Stimulated activated CD8-positive, alpha-beta memory T cell treated with anti-CD3 and anti-CD28 coated beads, Interleukin-12 subunit alpha, Interleukin-12 subunit beta, amount 100 ng/mL, for 24 hours (primary cell): ENCODE measurements around the gene CAMK2G.
"Not testable (repeated sequence)": the region's sequence is repeated elsewhere in the genome, so short reads cannot be mapped to it uniquely, and the experiment has no call there.

ENCODE experiments used
- DNase-seq: peaks from one replicate; pipeline ENCODE4 v3.0.0-alpha.2; 2020; ENCODE audit errors: extremely low read depth

Gene CAMK2G

GRCh38 chr10:73902351-73902750 is 28.0 kb upstream of the CAMK2G start:
- no peak for DNase-seq

- DNase-seq = no peak
These were observed 26.9 kb upstream of the CAMK2G start for GRCh38 chr10:73901261-73901660.

- no peak for DNase-seq
These were observed 25.7 kb upstream of the CAMK2G start for GRCh38 chr10:73900064-73900463.

GRCh38 chr10:73899423-73899822 is 25.1 kb upstream of the CAMK2G start:
- DNase-seq = no peak

- DNase-seq = no peak
These were observed 24.5 kb upstream of the CAMK2G start for GRCh38 chr10:73898730-73899410.

DNA sequence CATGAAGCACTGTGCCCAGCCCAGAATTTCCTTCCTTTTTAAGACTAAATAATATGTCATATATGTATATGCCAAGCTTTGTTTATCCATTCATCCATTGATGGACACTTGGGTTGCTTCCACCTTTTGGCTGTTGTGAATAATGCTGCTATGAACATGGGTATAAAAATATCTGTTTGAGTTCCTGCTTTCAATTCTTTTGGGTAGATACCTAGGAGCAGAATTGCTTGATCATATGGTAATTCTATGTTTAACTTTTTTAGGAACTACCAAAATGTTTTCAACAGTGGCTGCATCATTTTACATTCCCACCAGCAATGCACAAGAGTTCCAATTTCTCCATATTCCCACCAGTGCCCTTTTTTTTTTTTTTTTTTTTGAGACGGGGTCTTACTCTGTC is 23.3 kb upstream of the CAMK2G start:
- no peak for DNase-seq

DNA sequence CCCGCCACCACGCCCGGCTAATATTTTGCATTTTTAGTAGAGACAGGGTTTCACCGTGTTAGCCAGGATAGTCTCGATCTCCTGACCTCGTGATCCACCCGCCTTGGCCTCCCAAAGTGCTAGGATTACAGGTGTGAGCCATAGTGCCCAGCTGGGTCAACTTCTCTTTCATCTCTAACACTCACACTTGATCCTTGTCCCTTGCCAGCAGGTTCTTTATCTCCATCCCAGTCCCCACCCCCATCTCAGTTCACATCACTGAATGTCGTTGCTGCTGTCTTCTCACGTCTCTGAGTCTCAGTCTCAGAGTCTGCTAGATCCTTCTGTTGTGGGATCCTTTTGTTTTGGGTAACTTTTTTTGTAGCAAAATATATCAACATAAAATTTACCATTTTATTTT is 21.0 kb upstream of the CAMK2G start:
- DNase-seq = not testable (repeated sequence)

DNA sequence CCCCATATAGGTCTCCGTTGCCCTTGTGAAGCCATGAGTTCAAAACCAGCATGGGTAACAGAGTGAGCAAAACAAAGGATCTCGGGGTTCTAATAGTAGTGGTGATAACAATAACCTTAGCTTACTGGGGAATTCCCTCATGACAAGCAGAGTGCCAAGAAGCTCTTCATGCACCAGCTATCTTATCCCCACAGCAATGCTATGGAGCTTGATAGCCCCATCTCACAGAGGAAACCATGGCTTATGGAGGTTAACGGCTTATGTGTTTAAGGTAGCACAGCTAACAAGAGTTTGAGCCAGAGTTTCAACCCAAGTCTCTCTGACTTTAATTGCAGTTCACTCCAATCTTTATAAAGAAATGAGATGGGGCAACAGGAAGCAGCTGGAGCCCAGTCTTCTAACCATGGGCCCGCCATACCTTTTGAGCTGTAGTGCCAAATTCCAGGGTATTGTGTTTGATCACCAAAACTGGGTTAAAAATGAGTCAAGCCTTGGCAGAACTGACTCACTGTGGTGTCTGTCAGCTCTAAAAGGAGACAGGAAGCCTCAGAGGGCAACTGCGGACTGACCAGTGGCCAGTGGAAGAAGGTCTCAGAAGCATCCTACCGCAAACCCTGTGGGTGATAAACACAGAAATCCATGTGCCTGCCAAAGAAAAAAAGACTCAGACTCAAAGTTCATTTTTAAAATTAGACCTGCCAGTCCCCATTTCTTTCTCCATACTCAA is 20.1 kb upstream of the CAMK2G start:
- no peak for DNase-seq

DNA sequence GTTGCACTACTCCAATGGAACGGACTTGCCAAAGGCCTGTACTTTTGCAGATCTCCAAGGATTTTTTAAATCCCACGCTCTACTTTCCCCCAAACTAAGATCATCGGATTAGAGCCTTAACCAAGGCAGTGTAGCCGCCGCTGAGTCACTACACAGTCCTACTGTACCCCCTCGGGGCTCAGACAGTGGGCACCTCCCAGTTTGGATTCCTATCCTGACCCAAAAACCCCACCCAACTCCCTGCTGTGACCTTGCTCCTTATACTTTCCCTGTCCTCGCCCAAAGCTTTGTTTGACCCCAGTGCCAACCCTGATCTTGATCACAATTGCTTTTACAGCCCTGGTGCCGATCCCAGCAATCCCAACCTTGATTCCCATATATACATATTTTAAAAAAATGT is 19.1 kb upstream of the CAMK2G start:
- DNase-seq = no peak

DNA sequence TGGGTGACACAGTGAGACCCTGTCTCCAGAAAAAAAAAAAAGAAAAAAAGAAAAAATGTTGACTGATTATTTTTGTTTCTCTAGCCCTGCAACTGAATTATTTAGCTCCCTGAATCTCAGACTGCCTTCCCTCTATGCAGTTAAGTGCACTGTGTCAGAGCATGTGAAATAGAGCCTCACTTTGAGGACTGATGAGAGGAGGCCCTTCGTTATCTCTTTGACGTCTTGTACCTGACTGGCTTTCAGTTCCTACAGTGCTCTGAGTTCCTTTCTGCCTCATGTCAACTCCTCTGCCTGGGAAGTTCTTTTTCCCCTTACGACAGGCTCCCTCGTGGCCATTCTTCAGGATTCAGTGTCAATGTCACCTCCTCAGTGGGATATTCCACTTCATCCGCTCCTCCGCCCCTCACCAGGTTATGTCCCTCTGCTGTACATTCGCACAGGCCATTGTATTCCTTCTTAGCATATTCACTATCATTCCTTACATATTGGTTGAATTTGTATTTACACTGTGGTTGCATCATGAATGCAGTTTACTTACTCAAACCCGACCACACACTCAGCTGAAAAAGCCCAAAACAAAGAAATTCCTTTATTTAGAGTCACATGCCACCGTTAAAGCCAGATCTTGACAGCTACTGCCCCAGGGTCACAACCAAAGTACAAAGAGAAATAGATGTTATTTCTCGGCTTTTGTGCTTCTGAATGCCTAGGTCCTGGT is 18.1 kb upstream of the CAMK2G start:
- no peak for DNase-seq

DNA sequence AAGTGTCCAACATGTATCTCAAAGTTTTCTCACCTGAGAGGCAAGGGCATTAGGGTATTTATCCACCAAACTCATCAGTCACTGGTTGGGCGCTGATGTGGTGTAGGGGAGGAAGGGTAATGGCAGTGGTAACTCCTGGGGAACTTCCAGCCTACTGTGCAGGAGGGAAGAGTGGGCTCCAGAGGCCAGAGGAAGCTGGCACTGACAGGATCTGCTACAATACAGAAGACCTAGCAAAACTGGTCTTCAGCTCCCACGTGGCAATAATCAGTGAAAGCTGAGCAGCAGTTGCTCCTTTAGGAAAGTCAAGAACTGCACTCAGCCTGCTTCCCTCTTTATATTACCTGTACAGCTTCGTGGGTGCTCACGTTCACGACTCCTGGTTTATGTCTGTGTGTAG is 17.2 kb upstream of the CAMK2G start:
- no peak for DNase-seq

DNA sequence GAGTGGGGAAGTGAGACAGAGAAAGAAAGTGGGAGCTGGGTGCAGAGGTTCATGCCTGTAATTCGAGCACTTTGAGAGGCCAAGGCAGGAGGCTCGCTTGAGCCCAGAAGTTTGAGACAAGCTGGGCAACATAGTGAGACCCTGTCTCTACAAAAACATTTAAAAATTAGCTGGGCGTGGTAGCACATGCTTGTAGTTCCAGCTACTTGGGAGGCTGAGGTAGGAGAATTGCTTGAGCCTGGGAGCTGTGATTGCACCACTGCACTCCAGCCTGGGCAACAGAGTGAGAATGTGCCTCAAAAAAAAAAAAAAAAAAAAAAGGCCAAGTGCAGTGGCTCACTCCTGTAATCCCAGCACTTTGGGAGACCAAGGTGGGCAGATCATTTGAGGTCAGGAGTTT is 16.5 kb upstream of the CAMK2G start:
- not testable (repeated sequence) for DNase-seq

DNA sequence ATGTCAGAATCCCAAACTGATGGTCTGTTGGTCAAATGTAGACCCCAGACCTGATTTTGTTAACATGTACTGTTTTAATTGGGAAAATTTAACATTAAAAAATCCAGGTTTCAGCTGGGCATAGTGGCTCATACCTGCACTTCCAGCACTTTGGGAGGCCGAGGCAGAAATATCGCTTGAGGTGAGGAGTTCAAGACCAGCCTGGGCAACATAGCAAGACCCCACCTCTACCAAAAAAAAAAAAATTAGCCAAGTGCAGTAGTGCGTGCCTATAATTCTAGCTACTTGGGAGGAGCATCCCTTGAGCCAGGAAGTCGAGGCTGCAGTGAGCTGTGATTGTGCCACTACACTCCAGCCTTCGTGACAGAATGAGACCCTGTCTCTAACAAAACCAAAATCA is 15.9 kb upstream of the CAMK2G start:
- no peak for DNase-seq

DNA sequence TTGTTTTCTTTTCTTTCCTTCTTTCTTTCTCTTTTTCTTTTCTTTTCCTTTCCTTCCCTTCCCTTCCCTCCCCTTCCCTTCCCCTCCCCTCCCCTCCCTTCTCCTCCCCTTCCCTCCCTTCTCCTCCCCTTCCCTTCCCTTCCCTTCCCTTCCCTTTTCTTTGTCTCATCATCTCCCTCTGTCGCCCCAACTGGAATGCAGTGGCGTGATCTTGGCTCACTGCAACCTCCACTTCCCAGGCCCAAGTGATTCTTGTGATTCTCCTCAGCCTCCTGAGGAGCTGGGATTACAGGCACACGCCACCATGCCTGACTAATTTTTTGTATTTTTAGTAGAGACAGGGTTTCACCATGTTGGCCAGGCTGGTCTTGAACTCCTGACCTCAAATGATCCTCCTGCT is 15.1 kb upstream of the CAMK2G start:
- not testable (repeated sequence) for DNase-seq

- DNase-seq = no peak
These were observed 14.7 kb upstream of the CAMK2G start for GRCh38 chr10:73889014-73889413.

DNA sequence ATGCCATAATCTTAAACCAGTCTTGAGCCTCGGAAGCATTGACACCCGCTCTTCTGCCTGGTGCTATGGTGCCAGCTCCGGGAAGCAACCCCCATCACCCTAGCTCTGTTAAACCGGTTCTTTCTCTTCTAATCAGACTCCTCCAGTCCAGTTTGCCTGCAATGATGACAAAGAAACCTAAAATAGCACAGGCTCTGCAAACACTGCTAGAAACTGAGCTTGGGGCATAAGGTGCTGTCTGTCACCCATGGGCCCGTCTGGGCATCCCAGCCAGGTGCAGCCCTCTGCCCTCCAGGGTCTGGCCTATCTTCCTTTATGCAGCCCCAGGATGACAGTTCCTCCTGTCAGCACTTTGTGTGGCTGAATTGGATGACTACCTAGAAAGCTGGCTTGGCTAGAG is 14.2 kb upstream of the CAMK2G start:
- no peak for DNase-seq

- no peak for DNase-seq
These were observed 13.1 kb upstream of the CAMK2G start for GRCh38 chr10:73887294-73888039.

- DNase-seq = no peak
These were observed 12.4 kb upstream of the CAMK2G start for GRCh38 chr10:73886661-73887293.

- no peak for DNase-seq
These were observed 11.8 kb upstream of the CAMK2G start for GRCh38 chr10:73886085-73886529.

GRCh38 chr10:73884017-73884416 is 9.7 kb upstream of the CAMK2G start:
- DNase-seq = no peak

DNA sequence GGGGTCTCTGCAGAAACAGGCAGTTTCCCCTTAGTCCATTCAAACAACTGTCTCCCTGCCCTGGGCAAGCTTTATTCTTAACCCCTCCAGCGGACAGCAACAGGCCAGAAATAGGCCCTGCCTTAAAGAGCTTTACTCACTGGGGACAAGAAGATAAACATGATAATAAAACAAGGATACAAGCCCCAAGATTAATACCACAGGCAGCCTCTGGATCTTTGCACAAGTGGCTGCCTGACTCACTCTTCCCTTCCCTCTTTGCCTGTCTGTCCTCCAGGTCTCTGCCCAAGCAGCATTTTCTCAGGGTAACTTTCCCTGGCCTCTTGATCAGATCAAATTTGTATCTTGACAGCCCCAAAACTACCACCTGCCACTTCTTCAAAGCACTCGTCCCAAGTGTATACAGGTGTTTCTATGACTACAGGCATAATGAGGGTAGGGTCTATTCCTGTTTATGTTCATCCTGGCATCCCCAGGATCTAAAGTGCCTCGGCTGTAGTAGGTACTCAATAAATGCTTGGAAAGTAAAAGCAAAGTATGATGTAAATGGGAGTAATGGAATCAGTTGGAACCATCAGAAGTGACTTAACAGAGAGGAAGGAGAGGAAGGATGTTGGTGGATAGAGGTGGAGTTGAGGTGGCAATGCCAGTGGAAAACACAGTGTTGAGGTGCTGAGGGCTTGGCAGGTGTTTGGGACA is 7.0 kb upstream of the CAMK2G start:
- DNase-seq = no peak
